K562 (cell line): ENCODE results near the gene INCENP. TPM values are rescaled to one million over a fixed set of nuclear protein-coding genes. Genes with fewer than 3 reads are reported as not detected.

ENCODE experiments used
- ATAC-seq: fragments of 200-7000 bp; cut with Tn5 transposase; 3 replicates; pipeline ENCODE4 v1.9.1; 2020; ENCODE audit warnings: moderate library complexity
- BruUV-seq: library from RNA; stranded (reverse); fragments of 400-500 nt; replicated peaks from 2 replicates; lab custom pipeline; 2021; lab: Mats Ljungman, UMichigan
- CTCF ChIA-PET: fragments of 300-600 bp; formaldehyde crosslinking; extraction: SDS; loops from one replicate; lab custom pipeline; 2021; ENCODE audit warnings: low intra/inter-chr PET ratio; lab: Yijun Ruan, JAX
- POLR2A ChIA-PET: fragments of 300-600, 350-650 bp; sonication (Branson Sonifier 250); formaldehyde crosslinking; extraction: SDS; loops from one replicate; lab custom pipeline; 2021; ENCODE audit warnings: antibody characterized with exemption, inconsistent platforms; lab: Yijun Ruan, JAX
- DNase-seq, 4 experiments: peaks; one replicate each; pipeline versions ENCODE4 v3.0.0 to v3.0.0-alpha.2; 2011 to 2018; ENCODE audit warnings: low spot score in 3 of 4, mixed read lengths in 3 of 4; ENCODE audit errors: extremely low read depth in 1 of 4
- FAIRE-seq: peaks from 2 replicates; lab custom pipeline; 2011; peaks lifted over from hg19 to GRCh38; lab: Jason Lieb, UNC
- H2AFZ ChIP-seq: 2 replicates; pipeline ENCODE4 v1.6.0; 2011; ENCODE audit warnings: low read depth, low read length, control low read depth, inconsistent platforms
- H3K27ac ChIP-seq: fragments of 200-600 bp; 3 replicates; pipeline ENCODE4 v1.8.0; 2011; ENCODE audit warnings: low read depth, mild to moderate bottlenecking, control low read depth, inconsistent platforms, low read length, moderate library complexity, mixed read lengths; ENCODE audit errors: extremely low read depth
- H3K27me3 ChIP-seq, 2 experiments: fragments of 300-600 bp in 1 of 2; 2 replicates in 1 of 2; 3 replicates in 1 of 2; pipeline versions ENCODE4 v1.6.0 to v1.8.0; 2011; ENCODE audit warnings: inconsistent platforms in 2 of 2, low read length in 2 of 2, mild to moderate bottlenecking in 1 of 2, mixed read lengths in 1 of 2, moderate library complexity in 1 of 2; ENCODE audit not compliant: control insufficient read depth in 2 of 2, insufficient read depth in 2 of 2
- H3K36me3 ChIP-seq: fragments of 300-600 bp; 3 replicates; pipeline ENCODE4 v1.8.0; 2011; ENCODE audit warnings: mild to moderate bottlenecking, low read length, inconsistent platforms; ENCODE audit not compliant: control insufficient read depth, insufficient read depth
- H3K4me1 ChIP-seq, 2 experiments: fragments of 200-600 bp in 1 of 2; replicated peaks in 1 of 2; 2 replicates in 1 of 2; 3 replicates in 1 of 2; pipeline versions ENCODE4 v1.5.1 to v1.8.0; 2011; ENCODE audit warnings: inconsistent platforms in 2 of 2, low read length in 2 of 2, mild to moderate bottlenecking in 1 of 2, mixed read lengths in 1 of 2, moderate library complexity in 1 of 2; ENCODE audit not compliant: control insufficient read depth in 2 of 2, insufficient read depth in 2 of 2
- H3K4me2 ChIP-seq: 2 replicates; pipeline ENCODE4 v1.6.1; 2011; ENCODE audit warnings: low read length, control low read depth, inconsistent platforms, mixed read lengths; ENCODE audit not compliant: insufficient read depth
- H3K4me3 ChIP-seq: fragments of 200-600 bp; sonication (generic), shearing (Covaris generic); 2 replicates; pipeline ENCODE4 v1.5.1; 2016; ENCODE audit warnings: control low read depth, inconsistent platforms
- H3K79me2 ChIP-seq: fragments of 200-600 bp; 3 replicates; pipeline ENCODE4 v1.8.0; 2011; ENCODE audit warnings: low read length, inconsistent platforms; ENCODE audit not compliant: control insufficient read depth, insufficient read depth
- H3K9ac ChIP-seq, 2 experiments: 2 replicates each; pipeline versions ENCODE4 v1.6.0 to v1.6.1; 2011; ENCODE audit warnings: low read depth in 2 of 2, low read length in 2 of 2, control low read depth in 1 of 2, inconsistent platforms in 1 of 2, mild to moderate bottlenecking in 1 of 2, mixed read lengths in 1 of 2; ENCODE audit not compliant: insufficient read depth in 1 of 2
- H3K9me1 ChIP-seq: one replicate; pipeline ENCODE4 v1.6.0; 2011; ENCODE audit warnings: inconsistent platforms, mild to moderate bottlenecking, low read length, moderate library complexity; ENCODE audit not compliant: control insufficient read depth, insufficient read depth
- H3K9me3 ChIP-seq: replicated peaks from 2 replicates; pipeline ENCODE4 v1.5.1; 2011; ENCODE audit warnings: low read depth, low read length, inconsistent platforms; ENCODE audit not compliant: control insufficient read depth, insufficient read depth
- H4K20me1 ChIP-seq: replicated peaks from 2 replicates; pipeline ENCODE4 v1.6.1; 2011; ENCODE audit warnings: low read length, inconsistent platforms, mixed read lengths; ENCODE audit not compliant: control insufficient read depth, insufficient read depth
- CBFA2T3 ChIP-seq: fragments of 450-650 bp; IDR thresholded peaks from 2 replicates; pipeline ENCODE4 v1.6.1; 2017
- CC2D1A ChIP-seq: fragments of 450-650 bp; IDR thresholded peaks from 2 replicates; pipeline ENCODE4 v1.6.1; 2017; ENCODE audit warnings: mild to moderate bottlenecking
- CTBP1 ChIP-seq: fragments of 450-650 bp; IDR thresholded peaks from 2 replicates; pipeline ENCODE4 v1.6.1; 2016; ENCODE audit warnings: borderline replicate concordance
- DPF2 ChIP-seq: fragments of 450-650 bp; IDR thresholded peaks from 2 replicates; pipeline ENCODE4 v1.6.1; 2016
- E2F4 ChIP-seq: sonication (generic); formaldehyde crosslinking; IDR thresholded peaks from 2 replicates; pipeline ENCODE4 v1.8.0; 2022; ENCODE audit warnings: mild to moderate bottlenecking, low read depth, missing genetic modification reagents
- ESRRA ChIP-seq: fragments of 450-650 bp; IDR thresholded peaks from 2 replicates; pipeline ENCODE4 v1.6.1; 2014; ENCODE audit warnings: low read depth, mild to moderate bottlenecking, moderate library complexity, borderline replicate concordance
- KDM1A ChIP-seq, 2 experiments: fragments of 450-650 bp; IDR thresholded peaks; 2 replicates each; pipeline ENCODE4 v1.6.1; 2016; ENCODE audit warnings: mild to moderate bottlenecking in 2 of 2
- KDM5B ChIP-seq: fragments of 200-600 bp; sonication (generic); IDR thresholded peaks from 2 replicates; pipeline ENCODE4 v1.6.1; 2012; ENCODE audit warnings: low read depth, mild to moderate bottlenecking, moderate library complexity, low read length, control low read depth, inconsistent platforms; ENCODE audit not compliant: insufficient replicate concordance
- POLR2B ChIP-seq: fragments of 450-650 bp; IDR thresholded peaks from 2 replicates; pipeline ENCODE4 v1.6.1; 2018; ENCODE audit warnings: low read depth; ENCODE audit not compliant: partially characterized antibody
- RCOR1 ChIP-seq, 2 experiments: IDR thresholded peaks; 2 replicates each; pipeline ENCODE4 v1.6.1; 2012; ENCODE audit warnings: low read depth in 2 of 2, low read length in 2 of 2, borderline replicate concordance in 1 of 2, improper control_type of control experiment in 1 of 2
- RFX7 ChIP-seq: fragments of 250-450 bp; sonication (Bioruptor Pico); IDR thresholded peaks from 2 replicates; pipeline ENCODE4 v1.5.1; 2021; ENCODE audit warnings: mild to moderate bottlenecking
- SIRT6 ChIP-seq: IDR thresholded peaks from one replicate; pipeline ENCODE4 v1.6.1; 2012; ENCODE audit warnings: low read depth, mild to moderate bottlenecking, control low read depth, inconsistent platforms, low read length, moderate library complexity
- SPI1 ChIP-seq: IDR thresholded peaks from 2 replicates; pipeline ENCODE4 v1.6.1; 2011; ENCODE audit warnings: low read depth, low read length, control low read depth, borderline replicate concordance
- TCF7L2 ChIP-seq: fragments of 150-350 bp; IDR thresholded peaks from 2 replicates; pipeline ENCODE4 v1.6.1; 2016; ENCODE audit warnings: low read depth, mild to moderate bottlenecking, low read length, moderate library complexity
- ZFX ChIP-seq: sonication (generic); formaldehyde crosslinking; IDR thresholded peaks from 2 replicates; pipeline ENCODE4 v1.8.0; 2022; ENCODE audit warnings: mild to moderate bottlenecking, missing genetic modification reagents, moderate library complexity
- ZNF717 ChIP-seq: fragments of 250-450 bp; sonication (Bioruptor Pico); IDR thresholded peaks from 2 replicates; pipeline ENCODE4 v1.5.0; 2021
- WGBS: fragments of 100-300 bp; shearing (Covaris generic); methylation state at CpG from one replicate; pipeline ENCODE4 v1.1.6; 2016; ENCODE audit warnings: low coverage, mixed read lengths; ENCODE audit not compliant: insufficient coverage; ENCODE audit errors: missing lambda C conversion rate; 5-methylcytosine and 5-hydroxymethylcytosine counted together
- in situ Hi-C: fragments of 300-500 bp; cut with MboI; formaldehyde crosslinking; loops from 4 replicates; pipeline ENCODE4 v1.15.0; 2018; ENCODE audit warnings: inconsistent platforms, mixed read lengths
- intact Hi-C: fragments of 100-400 bp; cut with micrococcal nuclease; formaldehyde crosslinking; loops from 2 replicates; pipeline ENCODE4 v1.14.2; 2022
- polyA plus RNA-seq, 8 experiments: library from polyadenylated mRNA; depleted of rRNA in 4 of 8; stranded (reverse) in 5 of 8; unstranded in 3 of 8; fragments of >200 nt; fragmentation: Nextera tagmentation in 2 of 8; fragmentation: Illumina TruSeq in 1 of 8; extraction: Ambion mirVana in 2 of 8; extraction: Trizol in 1 of 8; gene quantifications; 2 replicates each; pipeline versions ENCODE4 v1.2.1 to v1.2.3, GENCODE V29; 2011 to 2014; ENCODE audit warnings: inconsistent platforms in 1 of 8, missing spikeins in 1 of 8
- total RNA-seq, 7 experiments: library from RNA; depleted of rRNA in 6 of 7; stranded (reverse); fragments of >200 nt in 6 of 7; fragmentation: Illumina TruSeq in 2 of 7; extraction: Trizol in 2 of 7; gene quantifications; 2 replicates each; pipeline versions ENCODE4 v1.2.1 to v1.2.3, GENCODE V29; 2011 to 2021; ENCODE audit warnings: low replicate concordance in 1 of 7

INCENP gene
- total and polyA plus RNA-seq, 9 of the 15 experiments (the other 6 are each of a cell fraction or from before 2014, with no cell fraction given): 1.1 to 97.9 (median 28.2) TPM

- no peak for FAIRE-seq
Measured at GRCh38 chr11:62132689-62133293, 9.0 kb downstream of the INCENP start.

More at GRCh38 chr11:62132689-62133293, 9.0 kb downstream of the INCENP start:
- Histone ChIP-seq H3K4me2 (no peak overlapping the region), H3K9me1 (no peaks in the 10 kb centered on the region), H3K27me3 (no peaks in the 10 kb centered on the region), H3K9ac (peak overlapping the region in 1 of 2 experiments; percentile 4; a peak in 1 of 4 replicates)
- in situ Hi-C loops: no loop called here
- TF ChIP-seq CBFA2T3 (0 out of 2 replicates have a peak, but pooled peaks have one; percentile 32), KDM5B (no peak), SPI1 (no peak), POLR2B (no peak), ESRRA (peak; percentile 68; the same call in 1 of the 2 replicates), CC2D1A (no peak), CTBP1 (0 out of 2 replicates have a peak, but pooled peaks have one; percentile 44), TCF7L2 (no peak), RCOR1 (IDR thresholded peaks at IDR 0.05; ENCODE audit: borderline replicate concordance in 1 of 2, low read depth in 2 of 2, low read length in 2 of 2) (peak in 1 of 2 experiments; percentile 66; a peak in 2 of 4 replicates), KDM1A (IDR thresholded peaks at IDR 0.05) (peak; percentile 23 to 47; a peak in 1 of 4 replicates), ZNF717 (CRISPR knock-in tag) (no peak), RFX7 (CRISPR knock-in tag) (no peak), ZFX (no peak), E2F4 (CRISPR knock-in tag) (no peak), DPF2 (no peak), SIRT6 (no peak)
- TF ChIP-seq, all 486 proteins: peak for 5
- H3K79me2 ChIP-seq: peaks cover 84% of the 10 kb centered on the region
- no peak overlapping the region for H3K27ac ChIP-seq
- 72% methylated on average over 4 of the region's 6 CpGs for WGBS
- ATAC-seq (no peak; the same call in 2 of the 3 replicates), DNase-seq (peak in 1 of 4 experiments; percentile 22)
- BruUV-seq: no TSS peak
- peaks cover 24% of the 10 kb centered on the region for H4K20me1 ChIP-seq
- ChIA-PET POLR2A (interaction anchor here (0.5 to 2.0 kb wide), 7 partner anchors 8 to 253 kb away, joined by 3 to 7 read pairs (median 4); partner anchors contain the start of gene INCENP), CTCF (no interaction called here)
- no peak overlapping the region for H2AFZ ChIP-seq
- H3K4me3 ChIP-seq: no peak overlapping the region
- peaks cover 88% of the 10 kb centered on the region; the same call in 2 of the 3 replicates for H3K36me3 ChIP-seq
- no peaks in the 10 kb centered on the region for H3K9me3 ChIP-seq
- peaks cover 3 to 11% of the 10 kb centered on the region in 2 experiments; a peak in 3 of 5 replicates for H3K4me1 ChIP-seq
- intact Hi-C loops: no loop called here
